Right atrium auricular region (tissue), 2 donors: ENCODE measurements around the gene CDC42EP3. TPM values are rescaled to one million over a fixed set of nuclear protein-coding genes. Genes with fewer than 3 reads are reported as not detected.
A peak's percentile ranks its signal among the peaks of the same experiment; 100 is the strongest.

Experiments
- DNase-seq: peaks from one replicate; pipeline ENCODE4 v3.0.0-alpha.2; 2019; ENCODE audit warnings: low spot score
- H3K27ac ChIP-seq, 2 donors: fragments of 200-600 bp; sonication (generic); 1 replicate in 1 of 2; 2 replicates in 1 of 2; pipeline ENCODE4 v1.5.1; 2016 to 2019
- H3K27me3 ChIP-seq, 2 donors: fragments of 200-600 bp; sonication (generic); one replicate each; pipeline versions ENCODE4 v1.5.1 to v1.6.0; 2017 to 2019
- H3K36me3 ChIP-seq: fragments of 200-600 bp; sonication (generic); one replicate; pipeline ENCODE4 v1.5.1; 2016
- H3K4me1 ChIP-seq, 2 donors: fragments of 200-600 bp; sonication (generic); one replicate each; pipeline versions ENCODE4 v1.5.1 to v1.6.0; 2017 to 2019
- H3K4me3 ChIP-seq, 2 donors: fragments of 200-600 bp; sonication (generic); 1 replicate in 1 of 2; 2 replicates in 1 of 2; pipeline ENCODE4 v1.5.1; 2017 to 2019; ENCODE audit warnings: mild to moderate bottlenecking in 1 of 2, moderate library complexity in 1 of 2
- H3K9me3 ChIP-seq, 2 donors: fragments of 200-600 bp; sonication (generic); one replicate each; pipeline ENCODE4 v1.5.1; 2019
- total RNA-seq, 2 donors: library from RNA; depleted of rRNA; stranded (reverse); fragments of >200 nt; gene quantifications; one replicate each; pipeline ENCODE4 v1.1.0, GENCODE V29; 2016
- TF ChIP-seq, protein P1 (sequence below), 2 donors: fragments of 200-600 bp; sonication (generic); IDR thresholded peaks; one replicate each; pipeline ENCODE4 v1.5.1; 2019; ENCODE audit warnings: antibody characterized with exemption in 2 of 2

The CDC42EP3 gene
- total RNA-seq, 2 donors from 2014 or later = 38.5 to 105 TPM

DNA sequence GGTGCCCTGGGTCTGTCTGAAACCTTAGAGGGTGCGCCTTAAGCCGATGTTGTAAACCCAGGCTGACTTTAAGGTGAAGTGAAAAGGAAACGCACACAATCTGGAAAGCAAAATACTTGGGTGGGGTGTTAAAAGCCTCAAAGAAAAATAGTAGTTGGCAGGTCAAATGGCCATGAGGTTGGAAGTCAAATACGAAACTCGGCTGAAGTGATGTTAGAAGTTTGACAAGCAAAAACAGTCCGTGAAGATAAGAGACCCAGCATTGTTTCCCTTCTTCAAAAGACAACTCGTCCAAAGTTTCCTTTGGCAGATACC, 1.4 kb upstream of the CDC42EP3 start:
- H3K27ac ChIP-seq = peak overlapping the region; percentile 96 to 99
- no peaks in the 10 kb centered on the region for H3K9me3 ChIP-seq
- H3K4me3 ChIP-seq = peak overlapping the region; percentile 88 to 97
- TF ChIP-seq, protein P1, sequence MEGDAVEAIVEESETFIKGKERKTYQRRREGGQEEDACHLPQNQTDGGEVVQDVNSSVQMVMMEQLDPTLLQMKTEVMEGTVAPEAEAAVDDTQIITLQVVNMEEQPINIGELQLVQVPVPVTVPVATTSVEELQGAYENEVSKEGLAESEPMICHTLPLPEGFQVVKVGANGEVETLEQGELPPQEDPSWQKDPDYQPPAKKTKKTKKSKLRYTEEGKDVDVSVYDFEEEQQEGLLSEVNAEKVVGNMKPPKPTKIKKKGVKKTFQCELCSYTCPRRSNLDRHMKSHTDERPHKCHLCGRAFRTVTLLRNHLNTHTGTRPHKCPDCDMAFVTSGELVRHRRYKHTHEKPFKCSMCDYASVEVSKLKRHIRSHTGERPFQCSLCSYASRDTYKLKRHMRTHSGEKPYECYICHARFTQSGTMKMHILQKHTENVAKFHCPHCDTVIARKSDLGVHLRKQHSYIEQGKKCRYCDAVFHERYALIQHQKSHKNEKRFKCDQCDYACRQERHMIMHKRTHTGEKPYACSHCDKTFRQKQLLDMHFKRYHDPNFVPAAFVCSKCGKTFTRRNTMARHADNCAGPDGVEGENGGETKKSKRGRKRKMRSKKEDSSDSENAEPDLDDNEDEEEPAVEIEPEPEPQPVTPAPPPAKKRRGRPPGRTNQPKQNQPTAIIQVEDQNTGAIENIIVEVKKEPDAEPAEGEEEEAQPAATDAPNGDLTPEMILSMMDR (IDR thresholded peaks at IDR 0.05) = no peak
- peaks cover 0 to 17% of the 10 kb centered on the region in 2 donors for H3K4me1 ChIP-seq
- H3K36me3 ChIP-seq = no peaks in the 10 kb centered on the region
- H3K27me3 ChIP-seq = no peaks in the 10 kb centered on the region
- no peak for DNase-seq

DNA sequence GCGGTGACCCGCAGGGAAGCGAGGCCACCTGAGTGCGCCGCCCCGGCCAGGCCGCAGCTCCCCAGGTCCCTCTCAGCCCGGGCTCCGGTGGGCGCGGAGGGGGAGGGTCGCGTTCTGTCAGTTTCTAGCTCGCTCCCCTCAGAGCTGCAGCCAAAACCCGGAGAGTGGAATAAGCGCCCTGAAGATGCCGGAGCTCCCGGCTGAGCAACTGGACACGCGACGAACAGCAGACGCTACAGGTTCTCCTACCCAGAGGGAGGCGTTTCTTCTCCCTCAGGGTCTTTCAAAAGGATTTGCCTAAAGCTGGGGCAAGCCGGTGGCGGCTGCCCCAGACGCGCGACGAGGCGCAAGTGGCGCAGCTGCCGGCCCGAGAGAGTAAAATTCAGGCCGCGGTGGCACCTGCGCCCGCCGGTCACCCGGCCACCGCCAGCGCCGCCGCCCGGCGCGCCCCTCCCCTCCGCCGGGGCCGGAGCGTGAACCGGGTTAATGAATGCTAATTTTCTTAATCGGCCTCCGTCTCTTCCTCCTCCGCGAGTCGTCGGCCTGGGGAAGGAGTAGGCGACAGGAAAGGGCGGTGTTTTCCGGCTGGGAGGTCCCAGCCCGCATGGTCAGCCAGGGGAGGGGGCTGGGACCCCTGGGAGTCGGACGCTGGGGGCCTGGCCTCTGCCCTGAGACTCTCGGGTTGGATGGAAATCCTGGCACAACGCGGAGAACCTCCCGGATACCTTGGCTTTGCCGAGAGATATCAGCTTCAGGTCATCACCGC, 845 bp upstream of the CDC42EP3 start:
- Histone ChIP-seq H3K9me3 (no peaks in the 10 kb centered on the region), H3K27me3 (no peaks in the 10 kb centered on the region), H3K27ac (peak overlapping the region; percentile 96 to 99), H3K4me3 (peak overlapping the region; percentile 88 to 97), H3K36me3 (no peaks in the 10 kb centered on the region), H3K4me1 (peaks cover 0 to 22% of the 10 kb centered on the region in 2 donors)
- TF ChIP-seq, protein P1 (IDR thresholded peaks at IDR 0.05) = peak in 1 of 2 donors; percentile 39
- no peak for DNase-seq

DNA sequence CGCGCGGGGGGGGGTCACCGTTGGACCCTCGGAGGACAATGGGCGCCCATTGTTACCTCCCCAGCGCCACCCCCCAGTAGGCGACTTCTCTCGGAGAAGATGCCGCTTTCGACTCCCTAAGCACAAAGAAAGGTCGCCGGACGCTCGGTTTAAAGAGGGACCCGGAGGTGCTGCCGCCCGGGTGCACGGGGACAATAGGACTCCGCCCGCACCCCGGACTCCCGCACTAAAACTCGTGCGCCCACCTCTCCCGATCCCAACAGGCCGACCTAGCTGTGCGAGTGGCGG, 318 bp upstream of the CDC42EP3 start:
- peak overlapping the region; percentile 88 to 97 for H3K4me3 ChIP-seq
- no peaks in the 10 kb centered on the region for H3K36me3 ChIP-seq
- H3K27me3 ChIP-seq = no peaks in the 10 kb centered on the region
- H3K9me3 ChIP-seq = no peaks in the 10 kb centered on the region
- peaks cover 0 to 27% of the 10 kb centered on the region in 2 donors for H3K4me1 ChIP-seq
- DNase-seq = no peak
- TF ChIP-seq, protein P1 (IDR thresholded peaks at IDR 0.05) = no peak
- peak overlapping the region; percentile 96 to 99 for H3K27ac ChIP-seq

DNA sequence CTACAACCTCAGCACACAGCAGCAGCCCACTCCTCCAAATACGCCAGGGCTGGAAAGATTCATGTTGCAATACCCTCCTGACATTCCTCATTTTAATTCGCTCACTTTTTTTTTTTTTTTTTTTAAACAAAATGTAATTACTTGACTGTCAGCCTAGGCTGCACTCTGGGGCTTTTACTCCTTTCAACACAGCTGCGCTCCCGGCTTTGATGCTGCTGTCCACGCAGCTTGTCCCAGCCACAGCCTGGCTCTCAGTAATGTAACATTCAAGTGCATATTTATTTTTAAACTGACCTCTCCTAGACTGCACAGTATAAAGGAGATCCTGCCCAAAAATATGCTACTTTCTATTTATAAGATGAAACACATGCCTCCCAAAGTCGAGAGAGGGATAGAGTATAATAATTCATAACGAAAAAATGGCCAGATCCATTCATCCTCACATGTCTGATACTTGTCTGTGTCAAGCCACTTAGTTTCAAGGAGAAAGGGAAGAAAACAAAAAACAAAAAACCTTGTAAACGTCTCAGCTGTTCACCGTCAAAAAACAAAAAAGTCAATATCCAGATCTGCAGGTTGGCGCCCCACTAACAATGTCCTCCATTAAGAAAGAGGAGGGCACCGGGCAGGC, 949 bp downstream of the CDC42EP3 start:
- H3K4me1 ChIP-seq = peaks cover 0 to 40% of the 10 kb centered on the region in 2 donors
- H3K27ac ChIP-seq = peak overlapping the region; percentile 96 to 99
- H3K9me3 ChIP-seq = no peaks in the 10 kb centered on the region
- H3K27me3 ChIP-seq = no peaks in the 10 kb centered on the region
- TF ChIP-seq, protein P1 (IDR thresholded peaks at IDR 0.05) = no peak
- H3K36me3 ChIP-seq = no peaks in the 10 kb centered on the region
- peak overlapping the region; percentile 88 to 97 for H3K4me3 ChIP-seq
- no peak for DNase-seq

DNA sequence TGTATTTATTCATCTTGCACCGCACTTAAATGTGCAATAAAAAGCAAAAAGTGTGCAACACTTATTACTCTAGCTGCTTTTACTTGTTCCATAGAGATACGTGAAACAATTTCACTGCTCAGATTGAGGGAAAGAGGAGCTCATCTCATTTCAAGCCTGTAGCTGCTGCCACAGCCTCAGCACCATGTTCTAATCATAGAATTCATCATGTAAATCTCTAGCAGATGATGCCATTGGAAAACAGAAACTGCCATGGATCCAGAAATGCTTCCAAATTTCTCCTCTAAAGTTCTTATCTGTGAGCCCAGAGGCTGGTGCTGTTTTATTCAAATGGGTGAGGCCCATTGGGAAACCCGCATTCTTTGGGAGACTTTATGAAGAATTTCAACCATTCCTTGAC, 2.0 kb downstream of the CDC42EP3 start:
- H3K4me3 ChIP-seq = peak overlapping the region; percentile 88 to 97
- TF ChIP-seq, protein P1 (IDR thresholded peaks at IDR 0.05) = no peak
- peaks cover 0 to 50% of the 10 kb centered on the region in 2 donors for H3K4me1 ChIP-seq
- H3K36me3 ChIP-seq = no peaks in the 10 kb centered on the region
- DNase-seq = no peak
- peak overlapping the region; percentile 96 to 99 for H3K27ac ChIP-seq
- H3K27me3 ChIP-seq = no peaks in the 10 kb centered on the region
- H3K9me3 ChIP-seq = no peaks in the 10 kb centered on the region
